ENCODE data around the gene MEIOB.

The MEIOB gene

GRCh38 chr16:1850981-1851380, 21.0 kb downstream of the MEIOB start:
- H3K9me3 ChIP-seq (ENCODE audit: control insufficient read depth, insufficient read depth, low read depth, low read length) = no peaks in the 10 kb centered on the region
- no peak overlapping the region for H3K27ac ChIP-seq (ENCODE audit: low read depth, low read length)
- no peak overlapping the region for H3K4me3 ChIP-seq (ENCODE audit: low read depth, low read length)
- no peaks in the 10 kb centered on the region for H3K36me3 ChIP-seq (ENCODE audit: control insufficient read depth, insufficient read depth, low read length)
- no peaks in the 10 kb centered on the region for H3K4me1 ChIP-seq (ENCODE audit: control insufficient read depth, insufficient read depth, low read length)
- no peak overlapping the region for H3K9ac ChIP-seq (ENCODE audit: low read length)
- peaks cover 16% of the 10 kb centered on the region; the same call in 1 of the 2 replicates for H3K27me3 ChIP-seq (ENCODE audit: control insufficient read depth, insufficient read depth, low read length)

- no peak overlapping the region for H3K4me3 ChIP-seq (ENCODE audit: low read depth, low read length)
- H3K4me1 ChIP-seq (ENCODE audit: control insufficient read depth, insufficient read depth, low read length) = no peaks in the 10 kb centered on the region
- H3K9ac ChIP-seq (ENCODE audit: low read length) = no peak overlapping the region
- no peak overlapping the region for H3K27ac ChIP-seq (ENCODE audit: low read depth, low read length)
- H3K9me3 ChIP-seq (ENCODE audit: control insufficient read depth, insufficient read depth, low read depth, low read length) = no peaks in the 10 kb centered on the region
- H3K36me3 ChIP-seq (ENCODE audit: control insufficient read depth, insufficient read depth, low read length) = no peaks in the 10 kb centered on the region
- peaks cover 5% of the 10 kb centered on the region; the same call in 1 of the 2 replicates for H3K27me3 ChIP-seq (ENCODE audit: control insufficient read depth, insufficient read depth, low read length)
Observed at GRCh38 chr16:1846416-1846815, 25.5 kb downstream of the MEIOB start.

DNA sequence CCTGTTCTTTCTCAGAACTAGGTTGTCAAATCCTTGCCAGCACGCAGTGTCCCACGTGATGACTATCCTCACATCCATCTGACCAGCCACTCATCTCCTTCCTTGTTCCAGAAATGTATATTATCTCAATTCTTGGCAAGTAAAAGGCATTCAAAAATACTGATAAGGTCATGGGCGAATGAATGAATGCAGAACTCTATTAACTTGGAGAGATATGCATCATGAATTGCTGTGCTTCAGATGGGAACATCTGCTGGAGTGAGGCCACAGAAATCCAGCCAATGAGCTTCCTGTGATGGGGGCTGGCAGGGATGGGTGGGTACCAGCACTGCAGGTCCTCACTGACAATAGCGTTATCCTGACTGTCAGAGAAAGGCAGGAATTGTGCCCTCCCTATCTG, 26.0 kb downstream of the MEIOB start:
- Histone ChIP-seq H3K27ac (ENCODE audit: low read depth, low read length) (no peak overlapping the region), H3K9ac (ENCODE audit: low read length) (no peak overlapping the region), H3K36me3 (ENCODE audit: control insufficient read depth, insufficient read depth, low read length) (no peaks in the 10 kb centered on the region), H3K27me3 (ENCODE audit: control insufficient read depth, insufficient read depth, low read length) (peaks cover 5% of the 10 kb centered on the region; the same call in 1 of the 2 replicates), H3K4me3 (ENCODE audit: low read depth, low read length) (no peak overlapping the region), H3K9me3 (ENCODE audit: control insufficient read depth, insufficient read depth, low read depth, low read length) (no peaks in the 10 kb centered on the region), H3K4me1 (ENCODE audit: control insufficient read depth, insufficient read depth, low read length) (no peaks in the 10 kb centered on the region)

DNA sequence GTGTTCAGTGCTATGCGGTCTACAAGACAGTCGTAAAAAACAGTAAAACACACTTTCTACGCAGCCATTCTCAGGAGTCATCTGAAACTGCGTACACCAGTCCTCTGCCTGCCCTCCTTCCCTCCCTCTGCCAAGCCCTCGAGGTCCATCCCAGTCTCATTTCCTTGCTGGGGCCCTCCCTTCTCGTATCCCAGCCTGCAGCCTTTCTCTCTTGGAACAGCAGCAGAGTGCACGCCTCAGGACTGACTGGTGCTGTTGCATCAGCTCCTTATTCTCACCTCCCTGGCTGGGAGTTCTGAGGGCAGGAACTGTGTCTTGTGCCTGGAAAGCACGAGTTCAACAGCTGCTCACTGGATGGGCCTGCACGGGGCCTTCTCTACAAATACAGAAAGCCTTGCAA, 32.4 kb downstream of the MEIOB start:
- Histone ChIP-seq H3K27ac (ENCODE audit: low read depth, low read length) (no peak overlapping the region), H3K36me3 (ENCODE audit: control insufficient read depth, insufficient read depth, low read length) (no peaks in the 10 kb centered on the region), H3K9me3 (ENCODE audit: control insufficient read depth, insufficient read depth, low read depth, low read length) (no peaks in the 10 kb centered on the region), H3K9ac (ENCODE audit: low read length) (peak overlapping the region; percentile 2), H3K27me3 (ENCODE audit: control insufficient read depth, insufficient read depth, low read length) (no peaks in the 10 kb centered on the region; the same call in 1 of the 2 replicates), H3K4me1 (ENCODE audit: control insufficient read depth, insufficient read depth, low read length) (0 out of 2 replicates have a peak, but pooled peaks cover 3% of the 10 kb centered on the region), H3K4me3 (ENCODE audit: low read depth, low read length) (no peak overlapping the region)

GRCh38 chr16:1834096-1834495, 37.9 kb downstream of the MEIOB start:
- no peak overlapping the region for H3K27ac ChIP-seq (ENCODE audit: low read depth, low read length)
- H3K4me3 ChIP-seq (ENCODE audit: low read depth, low read length) = no peak overlapping the region

GRCh38 chr16:1832838-1833454, 39.0 kb downstream of the MEIOB start:
- Histone ChIP-seq H3K9me3 (ENCODE audit: control insufficient read depth, insufficient read depth, low read depth, low read length) (no peaks in the 10 kb centered on the region), H3K27me3 (ENCODE audit: control insufficient read depth, insufficient read depth, low read length) (no peaks in the 10 kb centered on the region; the same call in 1 of the 2 replicates), H3K4me3 (ENCODE audit: low read depth, low read length) (no peak overlapping the region), H3K27ac (ENCODE audit: low read depth, low read length) (no peak overlapping the region), H3K4me1 (ENCODE audit: control insufficient read depth, insufficient read depth, low read length) (no peaks in the 10 kb centered on the region), H3K9ac (ENCODE audit: low read length) (no peak overlapping the region), H3K36me3 (ENCODE audit: control insufficient read depth, insufficient read depth, low read length) (peaks cover 4% of the 10 kb centered on the region; the same call in 1 of the 2 replicates)

More at GRCh38 chr16:1834096-1834495, 37.9 kb downstream of the MEIOB start:
- no peak overlapping the region for H3K9ac ChIP-seq (ENCODE audit: low read length)
- H3K27me3 ChIP-seq (ENCODE audit: control insufficient read depth, insufficient read depth, low read length) = no peaks in the 10 kb centered on the region; the same call in 1 of the 2 replicates
- no peaks in the 10 kb centered on the region for H3K4me1 ChIP-seq (ENCODE audit: control insufficient read depth, insufficient read depth, low read length)
- H3K36me3 ChIP-seq (ENCODE audit: control insufficient read depth, insufficient read depth, low read length) = peaks cover 2% of the 10 kb centered on the region; the same call in 1 of the 2 replicates
- no peaks in the 10 kb centered on the region for H3K9me3 ChIP-seq (ENCODE audit: control insufficient read depth, insufficient read depth, low read depth, low read length)

DNA sequence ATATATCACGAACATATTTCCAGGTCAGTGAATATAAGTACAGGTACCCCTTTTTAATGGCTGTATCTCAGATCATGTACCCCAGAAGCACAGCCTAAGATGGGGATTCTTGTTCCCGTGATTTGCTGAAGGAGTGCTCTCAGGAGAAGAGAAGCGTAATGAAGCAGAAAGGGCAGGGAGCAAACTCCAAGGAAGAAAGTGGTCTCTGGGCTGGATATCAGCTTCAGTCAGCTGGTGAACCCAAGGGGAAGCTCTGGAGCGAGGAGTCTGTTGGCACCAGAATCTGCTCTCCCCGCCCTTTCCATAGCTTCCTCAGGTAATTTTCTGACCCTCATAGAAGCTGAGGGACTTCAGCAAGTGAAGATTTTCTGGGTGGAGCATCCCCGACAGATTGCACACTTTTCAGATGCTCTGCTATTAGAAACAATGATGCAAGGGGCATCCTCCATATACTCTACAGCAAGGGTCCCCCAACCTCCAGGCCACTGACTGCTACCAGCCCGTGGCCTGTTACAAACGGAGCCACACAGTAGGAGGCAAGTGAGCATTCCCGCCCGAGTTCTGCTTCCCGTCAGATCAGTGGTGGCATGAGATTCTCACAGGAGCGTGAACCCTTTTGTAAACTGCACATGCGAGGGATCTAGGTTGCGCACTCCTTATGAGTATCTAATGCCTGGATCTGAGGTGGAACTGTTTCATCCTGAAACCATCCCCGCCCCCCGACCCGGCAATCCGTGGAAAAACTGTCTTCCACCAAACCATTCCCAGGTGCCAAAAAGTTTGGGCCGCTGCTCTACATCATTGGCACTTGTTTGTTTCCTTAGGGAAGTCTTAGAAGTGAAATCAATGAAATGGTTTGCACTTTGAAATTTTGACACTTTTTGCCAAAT, 40.5 kb downstream of the MEIOB start:
- Histone ChIP-seq H3K27ac (ENCODE audit: low read depth, low read length) (no peak overlapping the region), H3K27me3 (ENCODE audit: control insufficient read depth, insufficient read depth, low read length) (no peaks in the 10 kb centered on the region; the same call in 1 of the 2 replicates), H3K36me3 (ENCODE audit: control insufficient read depth, insufficient read depth, low read length) (peaks cover 4% of the 10 kb centered on the region; the same call in 1 of the 2 replicates), H3K4me3 (ENCODE audit: low read depth, low read length) (no peak overlapping the region), H3K9me3 (ENCODE audit: control insufficient read depth, insufficient read depth, low read depth, low read length) (no peaks in the 10 kb centered on the region), H3K4me1 (ENCODE audit: control insufficient read depth, insufficient read depth, low read length) (no peaks in the 10 kb centered on the region), H3K9ac (ENCODE audit: low read length) (no peak overlapping the region)

GRCh38 chr16:1830213-1830612, 41.8 kb downstream of the MEIOB start:
- no peaks in the 10 kb centered on the region for H3K27me3 ChIP-seq (ENCODE audit: control insufficient read depth, insufficient read depth, low read length)
- no peaks in the 10 kb centered on the region for H3K9me3 ChIP-seq (ENCODE audit: control insufficient read depth, insufficient read depth, low read depth, low read length)
- H3K36me3 ChIP-seq (ENCODE audit: control insufficient read depth, insufficient read depth, low read length) = peaks cover 4% of the 10 kb centered on the region; the same call in 1 of the 2 replicates
- H3K27ac ChIP-seq (ENCODE audit: low read depth, low read length) = no peak overlapping the region
- H3K9ac ChIP-seq (ENCODE audit: low read length) = no peak overlapping the region
- no peak overlapping the region for H3K4me3 ChIP-seq (ENCODE audit: low read depth, low read length)
- peaks cover 4% of the 10 kb centered on the region; the same call in 1 of the 2 replicates for H3K4me1 ChIP-seq (ENCODE audit: control insufficient read depth, insufficient read depth, low read length)

- H3K4me3 ChIP-seq (ENCODE audit: low read depth, low read length) = peak overlapping the region; percentile 89; the same call in 1 of the 2 replicates
- H3K9me3 ChIP-seq (ENCODE audit: control insufficient read depth, insufficient read depth, low read depth, low read length) = no peaks in the 10 kb centered on the region
- no peak overlapping the region for H3K27ac ChIP-seq (ENCODE audit: low read depth, low read length)
- H3K36me3 ChIP-seq (ENCODE audit: control insufficient read depth, insufficient read depth, low read length) = peaks cover 4% of the 10 kb centered on the region; the same call in 1 of the 2 replicates
- no peak overlapping the region for H3K9ac ChIP-seq (ENCODE audit: low read length)
- H3K27me3 ChIP-seq (ENCODE audit: control insufficient read depth, insufficient read depth, low read length) = no peaks in the 10 kb centered on the region
- H3K4me1 ChIP-seq (ENCODE audit: control insufficient read depth, insufficient read depth, low read length) = peaks cover 4% of the 10 kb centered on the region; the same call in 1 of the 2 replicates
Observed at GRCh38 chr16:1828645-1829410, 43.1 kb downstream of the MEIOB start.

DNA sequence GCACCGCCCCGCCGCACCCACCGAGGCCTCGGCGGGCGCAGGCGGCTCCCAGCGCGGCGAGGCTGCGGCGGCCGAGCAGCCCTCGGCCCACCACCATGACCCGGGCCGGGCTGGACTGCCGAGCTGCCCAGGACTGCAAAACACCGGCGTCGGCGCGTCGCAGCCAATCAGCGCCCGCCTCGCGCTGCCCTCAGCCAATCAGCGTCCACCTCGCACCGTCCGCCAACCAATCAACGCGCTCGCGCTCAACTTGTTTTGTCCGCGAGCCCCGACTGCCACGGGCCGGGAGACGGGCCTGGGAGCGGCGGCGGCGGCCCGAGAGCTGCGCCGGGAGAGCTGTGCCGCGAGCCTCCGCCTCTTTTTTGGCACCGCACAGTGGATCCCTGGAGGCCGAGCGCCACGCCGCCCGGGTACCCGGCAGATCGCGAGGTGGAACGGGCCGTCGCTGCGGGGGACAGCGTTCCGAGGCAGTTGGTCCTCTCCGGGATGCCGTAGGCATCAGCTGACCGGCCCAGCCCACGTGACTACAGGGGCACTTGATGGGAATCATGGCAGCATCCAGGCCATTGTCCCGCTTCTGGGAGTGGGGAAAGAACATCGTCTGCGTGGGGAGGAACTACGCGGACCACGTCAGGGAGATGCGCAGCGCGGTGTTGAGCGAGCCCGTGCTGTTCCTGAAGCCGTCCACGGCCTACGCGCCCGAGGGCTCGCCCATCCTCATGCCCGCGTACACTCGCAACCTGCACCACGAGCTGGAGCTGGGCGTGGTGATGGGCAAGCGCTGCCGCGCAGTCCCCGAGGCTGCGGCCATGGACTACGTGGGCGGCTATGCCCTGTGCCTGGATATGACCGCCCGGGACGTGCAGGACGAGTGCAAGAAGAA, 45.0 kb downstream of the MEIOB start, which contains the start of the genes FAHD1 and HAGH:
TSS of gene FAHD1 (plus strand) at position 516 of the 883 bp plus-strand sequence. CDS start at position 549, 33 bp downstream.
TSS of gene HAGH (minus strand) at position 135 of the 883 bp plus-strand sequence. CDS start at position 97, 38 bp downstream.
- Histone ChIP-seq H3K27ac (ENCODE audit: low read depth, low read length) (no peak within 1 kb of the TSS; the same call in 1 of the 2 replicates), H3K27me3 (ENCODE audit: control insufficient read depth, insufficient read depth, low read length) (no peaks in the 10 kb centered on the region), H3K36me3 (ENCODE audit: control insufficient read depth, insufficient read depth, low read length) (peaks cover 8% of the 10 kb centered on the region; the same call in 1 of the 2 replicates), H3K4me1 (ENCODE audit: control insufficient read depth, insufficient read depth, low read length) (peaks cover 4% of the 10 kb centered on the region; the same call in 1 of the 2 replicates), H3K9me3 (ENCODE audit: control insufficient read depth, insufficient read depth, low read depth, low read length) (no peaks in the 10 kb centered on the region), H3K4me3 (ENCODE audit: low read depth, low read length) (peak within 1 kb of the TSS; percentile 89), H3K9ac (ENCODE audit: low read length) (peak within 1 kb of the TSS; percentile 82)
